ENCODE results near the gene EPHA1.

Gene EPHA1

GRCh38 chr7:143387156-143387975, 21.3 kb downstream of the EPHA1 start:
- no peak for DNase-seq

- DNase-seq, result peak; percentile 45
These were observed 22.5 kb downstream of the EPHA1 start for GRCh38 chr7:143385891-143386781.

- DNase-seq, result no peak
These were observed 23.7 kb downstream of the EPHA1 start for GRCh38 chr7:143384661-143385631.

- no peak for DNase-seq
These were observed 24.5 kb downstream of the EPHA1 start for GRCh38 chr7:143384148-143384547.

- DNase-seq, result no peak
These were observed 25.1 kb downstream of the EPHA1 start for GRCh38 chr7:143383642-143383957.

- no peak for DNase-seq
These were observed 25.6 kb downstream of the EPHA1 start for GRCh38 chr7:143382791-143383641.

- DNase-seq, result no peak
These were observed 26.4 kb downstream of the EPHA1 start for GRCh38 chr7:143382126-143382790.

GRCh38 chr7:143381427-143382125, 27.1 kb downstream of the EPHA1 start:
- DNase-seq, result peak; percentile 18

GRCh38 chr7:143380646-143381426, 27.8 kb downstream of the EPHA1 start, which contains the start of gene ZYX:
Gene ZYX (plus strand): TSS chr7:143381345. CDS start chr7:143381572, 227 bp downstream.
- peak; percentile 84 for DNase-seq

GRCh38 chr7:143380260-143380645, 28.4 kb downstream of the EPHA1 start:
- DNase-seq, result peak; percentile 87

- no peak for DNase-seq
These were observed 28.9 kb downstream of the EPHA1 start for GRCh38 chr7:143379611-143380259.

GRCh38 chr7:143376396-143376795, 32.3 kb downstream of the EPHA1 start:
- DNase-seq, result no peak

- no peak for DNase-seq
These were observed 33.2 kb downstream of the EPHA1 start for GRCh38 chr7:143375298-143376034.

GRCh38 chr7:143374561-143374960, 34.1 kb downstream of the EPHA1 start:
- no peak for DNase-seq

GRCh38 chr7:143373255-143373794, 35.3 kb downstream of the EPHA1 start:
- DNase-seq, result no peak

GRCh38 chr7:143372070-143372469, 36.6 kb downstream of the EPHA1 start:
- DNase-seq, result peak; percentile 85

- no peak for DNase-seq
These were observed 38.7 kb downstream of the EPHA1 start for GRCh38 chr7:143369678-143370651.
